ENCODE data around the gene C5. TPM values are rescaled to one million over a fixed set of nuclear protein-coding genes. Genes with fewer than 3 reads are reported as not detected.

The C5 gene
- total and polyA plus RNA-seq, 8 donors: 5.2 to 29.9 (median 14.6) TPM

- FAIRE-seq (no peak), DNase-seq (no peak), ATAC-seq (no peak)
- TF ChIP-seq CTCF (IDR thresholded peaks at IDR 0.05): no peak
- 88 to 93% methylated on average over 8 of the region's 8 CpGs for WGBS, 2 donors
- H3K9me3 ChIP-seq: no peaks in the 10 kb centered on the region
- H3K4me3 ChIP-seq: no peak overlapping the region
- no peaks in the 10 kb centered on the region for H3K36me3 ChIP-seq
- intact Hi-C loops (cut with DNase I): no loop called here
- H3K27me3 ChIP-seq: no peaks in the 10 kb centered on the region
- no peak overlapping the region for H3K27ac ChIP-seq
- H3K4me1 ChIP-seq: no peaks in the 10 kb centered on the region
Observed at GRCh38 chr9:120916991-120917880, 132.8 kb downstream of the C5 start.

- Histone ChIP-seq H3K9me3 (no peaks in the 10 kb centered on the region), H3K27me3 (no peaks in the 10 kb centered on the region), H3K27ac (no peak overlapping the region), H3K4me1 (no peaks in the 10 kb centered on the region), H3K4me3 (no peak overlapping the region), H3K36me3 (no peaks in the 10 kb centered on the region)
- WGBS, 2 donors: 29 to 35% methylated on average over 3 of the region's 3 CpGs
- ATAC-seq (peak in 3 of 4 donors; percentile 41 to 64 (median 50)), DNase-seq (no peak), FAIRE-seq (no peak)
- TF ChIP-seq CTCF (IDR thresholded peaks at IDR 0.05): no peak
- intact Hi-C loops (cut with DNase I): no loop called here
Observed at GRCh38 chr9:120916588-120916987, 133.5 kb downstream of the C5 start.

- intact Hi-C loops (cut with DNase I): no loop called here
- Histone ChIP-seq H3K4me1 (no peaks in the 10 kb centered on the region), H3K9me3 (no peaks in the 10 kb centered on the region), H3K36me3 (no peaks in the 10 kb centered on the region), H3K4me3 (no peak overlapping the region), H3K27ac (no peak overlapping the region), H3K27me3 (no peaks in the 10 kb centered on the region)
- ATAC-seq: no peak
- FAIRE-seq: no peak
- WGBS, 2 donors: 82 to 86% methylated on average over 5 of the region's 5 CpGs
- no peak for TF ChIP-seq CTCF (IDR thresholded peaks at IDR 0.05)
- no peak for DNase-seq
Observed at GRCh38 chr9:120915854-120916470, 134.1 kb downstream of the C5 start.

GRCh38 chr9:120914953-120915352 lies 135.1 kb downstream of the C5 start:
- Histone ChIP-seq H3K4me3 (no peak overlapping the region), H3K27me3 (no peaks in the 10 kb centered on the region), H3K36me3 (no peaks in the 10 kb centered on the region), H3K4me1 (no peaks in the 10 kb centered on the region), H3K27ac (no peak overlapping the region), H3K9me3 (no peaks in the 10 kb centered on the region)
- no peak for TF ChIP-seq CTCF (IDR thresholded peaks at IDR 0.05)
- intact Hi-C loops (cut with DNase I): no loop called here
- no peak for FAIRE-seq
- DNase-seq: no peak
- WGBS, 2 donors: 90 to 94% methylated on average over 6 of the region's 6 CpGs
- no peak for ATAC-seq

DNA sequence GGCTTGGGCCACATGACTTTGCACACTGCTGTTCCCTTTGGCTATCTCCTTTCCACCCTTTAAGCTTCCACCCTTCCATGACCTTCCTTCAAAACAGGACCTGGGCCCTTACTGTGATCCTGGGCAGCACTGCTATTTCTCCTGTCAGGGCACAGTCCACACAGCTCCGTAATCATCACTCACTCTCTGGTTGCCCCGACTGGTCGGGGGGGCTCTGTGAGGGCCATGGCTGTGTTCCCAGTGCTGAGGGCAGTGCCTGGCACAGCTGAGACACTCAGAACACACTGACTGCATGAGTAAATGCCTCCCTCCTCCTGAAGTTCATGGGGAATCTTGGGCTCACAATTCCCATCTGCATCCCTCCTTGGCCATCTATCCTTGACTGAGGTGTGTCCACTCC lies 135.7 kb downstream of the C5 start:
- no peak for TF ChIP-seq CTCF (IDR thresholded peaks at IDR 0.05)
- no peak for FAIRE-seq
- Histone ChIP-seq H3K36me3 (no peaks in the 10 kb centered on the region), H3K4me3 (no peak overlapping the region), H3K4me1 (no peaks in the 10 kb centered on the region), H3K27me3 (no peaks in the 10 kb centered on the region), H3K27ac (no peak overlapping the region), H3K9me3 (no peaks in the 10 kb centered on the region)
- intact Hi-C loops (cut with DNase I): no loop called here
- 53 to 61% methylated on average over 3 of the region's 3 CpGs for WGBS, 2 donors
- DNase-seq: no peak
- no peak for ATAC-seq
